Hepatocyte (in vitro differentiated cells): ENCODE data around the gene ST8SIA6.

Experiments used
- EZH2 ChIP-seq: fragments of 200-600 bp; sonication (generic); IDR thresholded peaks from 2 replicates; pipeline ENCODE4 v1.6.1; 2016; ENCODE audit warnings: antibody characterized with exemption, mild to moderate bottlenecking, borderline replicate concordance
- EZH2phosphoT487 ChIP-seq: fragments of 200-600 bp; sonication (generic); IDR thresholded peaks from one replicate; pipeline ENCODE4 v1.6.1; 2018; ENCODE audit warnings: antibody characterized with exemption, mild to moderate bottlenecking, low read depth, moderate library complexity; ENCODE audit not compliant: unreplicated experiment, severe bottlenecking
- TF ChIP-seq, protein P1 (sequence below): fragments of 200-600 bp; sonication (generic); IDR thresholded peaks from 2 replicates; pipeline ENCODE4 v1.5.1; 2016; ENCODE audit warnings: antibody characterized with exemption, mild to moderate bottlenecking; ENCODE audit not compliant: poor library complexity

DNA sequence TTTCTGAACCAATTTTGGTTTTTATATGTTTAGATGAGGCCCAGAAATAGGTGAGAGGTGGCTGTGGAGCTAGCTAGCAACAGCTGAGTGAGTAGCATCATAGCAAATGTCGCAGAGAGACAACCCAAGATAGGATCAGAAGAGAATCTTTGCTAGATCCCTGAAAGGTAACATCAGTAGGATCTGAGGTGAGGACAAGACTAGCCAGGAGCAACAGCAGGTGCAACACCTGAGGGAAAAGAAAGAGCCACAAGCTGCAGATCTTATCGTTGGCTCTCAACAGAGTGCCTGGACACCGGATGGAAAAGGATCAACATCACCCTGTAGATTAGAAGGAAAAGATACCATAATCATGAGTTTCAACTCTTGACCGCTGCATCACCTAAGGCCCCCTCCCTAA, 4.4 kb downstream of the ST8SIA6 start:
- TF ChIP-seq, protein P1, sequence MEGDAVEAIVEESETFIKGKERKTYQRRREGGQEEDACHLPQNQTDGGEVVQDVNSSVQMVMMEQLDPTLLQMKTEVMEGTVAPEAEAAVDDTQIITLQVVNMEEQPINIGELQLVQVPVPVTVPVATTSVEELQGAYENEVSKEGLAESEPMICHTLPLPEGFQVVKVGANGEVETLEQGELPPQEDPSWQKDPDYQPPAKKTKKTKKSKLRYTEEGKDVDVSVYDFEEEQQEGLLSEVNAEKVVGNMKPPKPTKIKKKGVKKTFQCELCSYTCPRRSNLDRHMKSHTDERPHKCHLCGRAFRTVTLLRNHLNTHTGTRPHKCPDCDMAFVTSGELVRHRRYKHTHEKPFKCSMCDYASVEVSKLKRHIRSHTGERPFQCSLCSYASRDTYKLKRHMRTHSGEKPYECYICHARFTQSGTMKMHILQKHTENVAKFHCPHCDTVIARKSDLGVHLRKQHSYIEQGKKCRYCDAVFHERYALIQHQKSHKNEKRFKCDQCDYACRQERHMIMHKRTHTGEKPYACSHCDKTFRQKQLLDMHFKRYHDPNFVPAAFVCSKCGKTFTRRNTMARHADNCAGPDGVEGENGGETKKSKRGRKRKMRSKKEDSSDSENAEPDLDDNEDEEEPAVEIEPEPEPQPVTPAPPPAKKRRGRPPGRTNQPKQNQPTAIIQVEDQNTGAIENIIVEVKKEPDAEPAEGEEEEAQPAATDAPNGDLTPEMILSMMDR: no peak
- no peak for TF ChIP-seq EZH2
- TF ChIP-seq EZH2phosphoT487: no peak
